ENCODE results near the gene BMPR1A.

- TF ChIP-seq, protein P1, sequence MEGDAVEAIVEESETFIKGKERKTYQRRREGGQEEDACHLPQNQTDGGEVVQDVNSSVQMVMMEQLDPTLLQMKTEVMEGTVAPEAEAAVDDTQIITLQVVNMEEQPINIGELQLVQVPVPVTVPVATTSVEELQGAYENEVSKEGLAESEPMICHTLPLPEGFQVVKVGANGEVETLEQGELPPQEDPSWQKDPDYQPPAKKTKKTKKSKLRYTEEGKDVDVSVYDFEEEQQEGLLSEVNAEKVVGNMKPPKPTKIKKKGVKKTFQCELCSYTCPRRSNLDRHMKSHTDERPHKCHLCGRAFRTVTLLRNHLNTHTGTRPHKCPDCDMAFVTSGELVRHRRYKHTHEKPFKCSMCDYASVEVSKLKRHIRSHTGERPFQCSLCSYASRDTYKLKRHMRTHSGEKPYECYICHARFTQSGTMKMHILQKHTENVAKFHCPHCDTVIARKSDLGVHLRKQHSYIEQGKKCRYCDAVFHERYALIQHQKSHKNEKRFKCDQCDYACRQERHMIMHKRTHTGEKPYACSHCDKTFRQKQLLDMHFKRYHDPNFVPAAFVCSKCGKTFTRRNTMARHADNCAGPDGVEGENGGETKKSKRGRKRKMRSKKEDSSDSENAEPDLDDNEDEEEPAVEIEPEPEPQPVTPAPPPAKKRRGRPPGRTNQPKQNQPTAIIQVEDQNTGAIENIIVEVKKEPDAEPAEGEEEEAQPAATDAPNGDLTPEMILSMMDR (IDR thresholded peaks at IDR 0.05): no peak
- no peak for TF ChIP-seq ZFX (IDR thresholded peaks at IDR 0.05; ENCODE audit: borderline replicate concordance)
These were observed 122.7 kb downstream of the BMPR1A start for GRCh38 chr10:86878983-86879713.
